ACC112 (cell line): ENCODE measurements around the gene SAMD5.
A peak's percentile ranks its signal among the peaks of the same experiment; 100 is the strongest.

Experiments used
- H2AFZ ChIP-seq: fragments of 200-600 bp; sonication (generic); one replicate; pipeline ENCODE4 v1.6.0; 2017; ENCODE audit warnings: antibody characterized with exemption, low read length; ENCODE audit not compliant: unreplicated experiment
- H3K27ac ChIP-seq: fragments of 200-600 bp; sonication (generic); 2 replicates; pipeline ENCODE4 v1.5.1; 2014; ENCODE audit warnings: low read depth, mild to moderate bottlenecking, antibody characterized with exemption, low read length, moderate library complexity
- H3K27me3 ChIP-seq: fragments of 200-600 bp; sonication (generic); 2 replicates; pipeline ENCODE4 v1.6.1; 2014; ENCODE audit warnings: mild to moderate bottlenecking, antibody characterized with exemption, low read length, moderate library complexity, mixed read lengths; ENCODE audit not compliant: insufficient read depth
- H3K36me3 ChIP-seq: fragments of 200-600 bp; sonication (generic); 2 replicates; pipeline ENCODE4 v1.6.1; 2016; ENCODE audit warnings: mild to moderate bottlenecking, antibody characterized with exemption, low read length, moderate library complexity, mixed read lengths; ENCODE audit not compliant: insufficient read depth
- H3K4me1 ChIP-seq: fragments of 200-600 bp; sonication (generic); one replicate; pipeline ENCODE4 v1.6.1; 2016; ENCODE audit warnings: low read length, mixed read lengths; ENCODE audit not compliant: insufficient read depth, unreplicated experiment, control insufficient read depth
- H3K4me3 ChIP-seq: fragments of 200-600 bp; sonication (generic); 2 replicates; pipeline ENCODE4 v1.5.1; 2014; ENCODE audit warnings: mild to moderate bottlenecking, low read depth, low read length
- H3K79me2 ChIP-seq: fragments of 200-600 bp; sonication (generic); one replicate; pipeline ENCODE4 v1.6.0; 2016; ENCODE audit warnings: low read length; ENCODE audit not compliant: control insufficient read depth, unreplicated experiment, insufficient read depth

The SAMD5 gene

GRCh38 chr6:147508042-147508865, at the start of gene SAMD5:
Gene SAMD5 (plus strand): TSS chr6:147508690. CDS start chr6:147508929, 239 bp downstream.
- Histone ChIP-seq H3K27me3 (peaks cover 52% of the 10 kb centered on the region), H2AFZ (peak within 1 kb of the TSS; percentile 86)

GRCh38 chr6:147459780-147460179, 48.7 kb upstream of the SAMD5 start:
- Histone ChIP-seq H3K4me3 (no peak overlapping the region), H3K4me1 (no peaks in the 10 kb centered on the region), H2AFZ (no peak overlapping the region)

More at GRCh38 chr6:147508042-147508865, at the start of gene SAMD5:
- Histone ChIP-seq H3K27ac (no peak within 1 kb of the TSS), H3K4me3 (peak within 1 kb of the TSS; percentile 88), H3K36me3 (no peaks in the 10 kb centered on the region), H3K79me2 (no peaks in the 10 kb centered on the region), H3K4me1 (peaks cover 6% of the 10 kb centered on the region)

GRCh38 chr6:147463651-147464050, 44.8 kb upstream of the SAMD5 start:
- Histone ChIP-seq H3K27ac (no peak overlapping the region), H2AFZ (no peak overlapping the region), H3K4me1 (no peaks in the 10 kb centered on the region), H3K27me3 (peaks cover 12% of the 10 kb centered on the region; the same call in 1 of the 2 replicates), H3K79me2 (no peaks in the 10 kb centered on the region), H3K4me3 (no peak overlapping the region), H3K36me3 (no peaks in the 10 kb centered on the region)

More at GRCh38 chr6:147459780-147460179, 48.7 kb upstream of the SAMD5 start:
- H3K27me3 ChIP-seq: peaks cover 14% of the 10 kb centered on the region; the same call in 1 of the 2 replicates
- H3K27ac ChIP-seq: no peak overlapping the region
- no peaks in the 10 kb centered on the region for H3K79me2 ChIP-seq
- H3K36me3 ChIP-seq: no peaks in the 10 kb centered on the region

GRCh38 chr6:147467428-147467827, 41.1 kb upstream of the SAMD5 start:
- H3K27ac ChIP-seq: no peak overlapping the region
- no peak overlapping the region for H2AFZ ChIP-seq
- no peaks in the 10 kb centered on the region for H3K4me1 ChIP-seq
- no peak overlapping the region for H3K4me3 ChIP-seq
- no peaks in the 10 kb centered on the region for H3K36me3 ChIP-seq
- H3K27me3 ChIP-seq: peaks cover 11% of the 10 kb centered on the region; the same call in 1 of the 2 replicates
- H3K79me2 ChIP-seq: no peaks in the 10 kb centered on the region

GRCh38 chr6:147467886-147468285, 40.6 kb upstream of the SAMD5 start:
- no peaks in the 10 kb centered on the region for H3K36me3 ChIP-seq
- no peaks in the 10 kb centered on the region for H3K79me2 ChIP-seq
- H3K4me3 ChIP-seq: no peak overlapping the region
- no peak overlapping the region for H2AFZ ChIP-seq
- H3K27me3 ChIP-seq: peaks cover 11% of the 10 kb centered on the region; the same call in 1 of the 2 replicates
- no peaks in the 10 kb centered on the region for H3K4me1 ChIP-seq
- no peak overlapping the region for H3K27ac ChIP-seq

GRCh38 chr6:147468634-147469033, 39.9 kb upstream of the SAMD5 start:
- H3K36me3 ChIP-seq: no peaks in the 10 kb centered on the region
- H3K79me2 ChIP-seq: no peaks in the 10 kb centered on the region
- H3K27me3 ChIP-seq: peaks cover 10% of the 10 kb centered on the region; the same call in 1 of the 2 replicates
- no peaks in the 10 kb centered on the region for H3K4me1 ChIP-seq
- no peak overlapping the region for H2AFZ ChIP-seq
- H3K4me3 ChIP-seq: no peak overlapping the region
- H3K27ac ChIP-seq: no peak overlapping the region

GRCh38 chr6:147479857-147480256, 28.6 kb upstream of the SAMD5 start:
- Histone ChIP-seq H2AFZ (no peak overlapping the region), H3K36me3 (no peaks in the 10 kb centered on the region), H3K79me2 (no peaks in the 10 kb centered on the region), H3K4me1 (no peaks in the 10 kb centered on the region), H3K27ac (no peak overlapping the region), H3K4me3 (no peak overlapping the region), H3K27me3 (no peaks in the 10 kb centered on the region)

- no peaks in the 10 kb centered on the region for H3K27me3 ChIP-seq
- H3K4me3 ChIP-seq: no peak overlapping the region
- no peaks in the 10 kb centered on the region for H3K79me2 ChIP-seq
- H3K4me1 ChIP-seq: no peaks in the 10 kb centered on the region
- no peak overlapping the region for H2AFZ ChIP-seq
- no peak overlapping the region for H3K27ac ChIP-seq
- H3K36me3 ChIP-seq: no peaks in the 10 kb centered on the region
These were observed 21.8 kb upstream of the SAMD5 start for GRCh38 chr6:147486683-147487082.

GRCh38 chr6:147497472-147497871, 11.0 kb upstream of the SAMD5 start:
- H3K36me3 ChIP-seq: no peaks in the 10 kb centered on the region
- H3K27ac ChIP-seq: no peak overlapping the region
- no peaks in the 10 kb centered on the region for H3K79me2 ChIP-seq
- H3K4me3 ChIP-seq: no peak overlapping the region
- peaks cover 40% of the 10 kb centered on the region for H3K27me3 ChIP-seq
- H2AFZ ChIP-seq: no peak overlapping the region
- H3K4me1 ChIP-seq: no peaks in the 10 kb centered on the region

GRCh38 chr6:147503587-147503986, 4.9 kb upstream of the SAMD5 start:
- peaks cover 43% of the 10 kb centered on the region for H3K27me3 ChIP-seq

GRCh38 chr6:147504848-147505247, 3.6 kb upstream of the SAMD5 start:
- Histone ChIP-seq H2AFZ (no peak overlapping the region), H3K27ac (no peak overlapping the region), H3K79me2 (no peaks in the 10 kb centered on the region), H3K36me3 (no peaks in the 10 kb centered on the region), H3K27me3 (peaks cover 54% of the 10 kb centered on the region), H3K4me1 (peaks cover 6% of the 10 kb centered on the region), H3K4me3 (no peak overlapping the region)

More at GRCh38 chr6:147503587-147503986, 4.9 kb upstream of the SAMD5 start:
- Histone ChIP-seq H3K4me3 (no peak overlapping the region), H2AFZ (no peak overlapping the region), H3K27ac (no peak overlapping the region), H3K79me2 (no peaks in the 10 kb centered on the region), H3K36me3 (no peaks in the 10 kb centered on the region), H3K4me1 (peaks cover 6% of the 10 kb centered on the region)
